GOT3 (cell line): ENCODE results near the gene SHROOM4.

ENCODE experiments used
- DNase-seq: peaks from one replicate; lab custom pipeline; 2025; ENCODE audit warnings: mixed read lengths; lab: John Stamatoyannopoulos, UW

SHROOM4 gene

DNA sequence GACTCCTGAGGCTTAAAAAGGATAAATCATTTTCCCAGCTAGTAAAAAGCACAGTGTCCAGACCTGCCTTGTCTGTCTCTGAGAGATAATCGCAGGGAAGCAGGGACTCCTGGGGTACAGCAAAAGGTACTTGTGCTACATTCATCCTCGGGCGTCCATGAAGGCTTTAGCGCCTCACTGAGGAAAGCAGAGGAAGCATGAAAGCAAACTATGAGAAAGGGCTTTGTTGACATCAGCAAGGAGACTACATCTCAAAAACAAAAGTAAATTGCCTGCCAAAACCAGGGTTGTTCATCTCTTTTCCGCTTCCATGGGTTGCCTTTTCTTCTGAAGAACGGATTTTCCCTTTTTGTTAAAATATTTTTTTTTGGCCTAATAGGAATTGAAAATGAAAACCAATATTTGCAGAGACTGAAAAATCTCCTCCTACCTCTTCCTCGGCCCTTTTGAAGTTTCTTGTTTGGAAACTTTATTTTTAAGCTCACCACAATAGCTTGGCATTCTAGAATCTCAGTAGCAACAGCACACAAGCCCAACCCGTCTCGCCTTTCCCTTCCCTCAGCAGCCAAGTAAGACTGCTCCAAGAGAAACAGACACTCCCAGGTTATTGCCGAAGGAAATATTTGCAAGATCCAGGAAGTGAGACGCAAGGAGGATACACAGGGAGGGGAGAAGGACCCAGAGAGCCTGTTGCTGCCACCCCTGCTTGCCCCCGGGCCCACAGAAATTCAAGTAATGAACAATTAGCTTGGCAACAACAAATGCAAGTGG is 195.0 kb downstream of the SHROOM4 start:
- DNase-seq: no peak

DNA sequence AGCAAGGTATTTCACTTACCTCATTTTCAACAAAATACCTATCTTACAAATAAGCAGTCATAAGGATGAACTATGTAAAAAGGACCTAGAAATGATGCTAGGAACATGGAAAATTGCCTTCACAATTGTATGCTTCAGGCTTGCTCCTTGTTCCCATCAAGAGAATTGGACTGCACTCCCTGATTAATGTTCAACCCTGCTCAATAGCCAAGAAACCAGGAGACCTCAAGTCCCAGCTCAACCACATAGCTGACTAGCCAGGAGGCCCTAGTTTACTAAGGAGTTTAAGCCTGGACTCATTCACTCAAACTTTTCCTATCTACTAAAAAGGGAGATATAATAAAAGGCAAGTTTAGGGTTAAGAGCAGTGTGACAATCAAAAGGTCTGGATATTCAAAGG is 196.8 kb downstream of the SHROOM4 start:
- no peak for DNase-seq

GRCh38 chrX:50615570-50616158 is 198.3 kb downstream of the SHROOM4 start:
- no peak for DNase-seq

DNA sequence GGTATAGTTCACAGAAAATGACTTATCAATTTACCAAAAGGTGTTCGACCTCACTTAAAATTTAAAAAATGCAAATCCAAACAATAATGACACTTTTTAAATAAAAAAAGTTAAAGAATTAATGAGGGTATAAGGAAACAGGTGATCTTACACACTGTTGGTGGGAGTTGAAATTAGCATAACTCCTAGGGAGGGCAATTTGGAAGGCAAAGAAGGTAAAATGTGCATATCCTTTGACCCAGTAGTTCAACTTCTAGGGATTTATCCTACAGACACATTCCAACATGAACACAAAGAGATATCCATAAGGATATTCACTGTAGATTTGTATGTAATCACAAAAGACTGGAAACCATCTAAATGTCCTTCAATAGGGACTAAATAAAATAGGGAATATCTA is 199.5 kb downstream of the SHROOM4 start:
- DNase-seq: no peak

DNA sequence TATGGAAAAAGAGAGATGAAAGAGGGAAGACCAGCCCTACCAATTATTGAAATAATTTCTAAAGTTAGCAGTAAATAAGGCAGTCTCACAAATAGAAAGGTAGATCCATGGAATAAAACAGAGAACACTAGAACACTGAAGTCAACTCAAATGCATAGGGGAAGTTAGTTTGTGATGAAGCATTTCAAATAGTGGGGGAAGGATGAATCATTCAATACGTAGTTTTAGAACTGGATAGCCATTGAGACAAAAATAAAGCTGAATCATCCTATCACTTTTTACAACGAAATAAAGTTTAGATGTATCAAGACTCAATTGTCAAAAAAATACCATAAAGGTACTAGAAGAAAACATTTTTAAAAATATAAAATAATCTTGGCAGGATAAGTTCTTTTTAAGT is 200.1 kb downstream of the SHROOM4 start:
- no peak for DNase-seq

DNA sequence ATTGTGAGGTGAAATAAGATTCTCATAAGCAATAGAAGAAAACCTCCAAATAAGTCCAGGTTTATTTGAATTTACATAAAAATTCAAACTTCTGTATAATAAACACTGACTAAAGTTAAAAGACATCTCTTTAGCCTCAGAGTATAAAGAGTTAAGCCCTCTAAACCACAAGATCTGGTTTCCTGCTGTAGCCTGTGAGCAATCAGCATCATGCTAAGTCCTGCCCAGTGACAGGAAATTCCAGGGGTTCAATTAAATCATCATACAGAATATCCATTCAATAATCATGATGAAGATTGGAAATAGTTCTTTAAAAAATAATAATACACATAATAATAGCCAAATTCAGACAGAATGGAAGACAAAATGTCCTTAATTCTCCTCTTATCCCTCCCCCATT is 204.2 kb downstream of the SHROOM4 start:
- no peak for DNase-seq

DNA sequence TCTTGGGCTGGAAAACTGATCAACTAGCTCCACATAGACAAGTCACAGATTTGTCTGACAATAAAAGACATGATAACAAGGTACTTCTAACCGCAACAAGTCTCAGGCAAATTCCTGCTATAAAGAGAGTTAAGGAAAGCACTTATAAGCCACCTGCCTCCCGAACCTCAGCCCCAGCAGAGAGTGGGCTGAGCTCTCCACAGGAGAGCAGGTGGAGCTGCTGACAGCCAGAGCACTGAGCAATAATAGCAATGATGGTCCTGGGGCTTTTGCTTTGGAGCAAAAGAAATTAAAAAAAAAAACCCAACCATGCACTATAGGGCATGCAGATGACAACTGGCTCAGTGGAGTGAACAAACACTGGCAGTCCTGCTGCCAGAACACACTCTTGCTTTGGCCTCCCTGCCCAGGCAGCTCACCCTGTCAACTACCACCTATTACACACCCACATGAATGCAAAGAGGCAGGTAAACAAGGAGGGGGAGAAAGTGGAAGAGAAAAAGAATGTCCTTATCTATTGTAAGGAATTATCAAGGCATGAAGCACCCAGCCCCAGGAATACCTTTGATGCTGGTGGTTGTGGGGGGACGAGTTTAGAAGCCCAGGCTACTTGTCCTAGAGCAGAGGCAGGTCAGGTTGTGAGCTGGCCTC is 207.6 kb downstream of the SHROOM4 start:
- DNase-seq: no peak

GRCh38 chrX:50596056-50596455 is 217.9 kb downstream of the SHROOM4 start:
- no peak for DNase-seq

GRCh38 chrX:50594788-50595187 is 219.2 kb downstream of the SHROOM4 start:
- DNase-seq: no peak

DNA sequence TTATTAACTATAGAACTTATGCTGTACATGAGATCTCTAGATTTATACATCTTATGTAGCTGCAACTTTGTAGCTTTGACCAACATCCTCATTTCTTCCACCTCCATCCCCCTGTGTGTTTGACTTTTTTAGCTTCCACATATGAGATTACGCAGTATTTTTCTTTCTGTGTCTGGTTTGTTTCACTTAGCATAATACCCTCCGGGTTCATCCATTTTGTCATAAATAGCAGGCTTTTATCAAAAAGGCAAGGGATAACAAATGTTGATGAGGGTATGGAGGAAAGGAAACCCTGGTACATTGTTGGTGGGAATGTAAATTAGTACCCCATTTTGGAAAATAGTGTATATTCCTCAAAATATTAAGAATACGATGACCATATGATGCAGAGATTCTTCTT is 227.0 kb downstream of the SHROOM4 start:
- DNase-seq: no peak

- no peak for DNase-seq
Observed at GRCh38 chrX:50586407-50586806, 227.6 kb downstream of the SHROOM4 start.

DNA sequence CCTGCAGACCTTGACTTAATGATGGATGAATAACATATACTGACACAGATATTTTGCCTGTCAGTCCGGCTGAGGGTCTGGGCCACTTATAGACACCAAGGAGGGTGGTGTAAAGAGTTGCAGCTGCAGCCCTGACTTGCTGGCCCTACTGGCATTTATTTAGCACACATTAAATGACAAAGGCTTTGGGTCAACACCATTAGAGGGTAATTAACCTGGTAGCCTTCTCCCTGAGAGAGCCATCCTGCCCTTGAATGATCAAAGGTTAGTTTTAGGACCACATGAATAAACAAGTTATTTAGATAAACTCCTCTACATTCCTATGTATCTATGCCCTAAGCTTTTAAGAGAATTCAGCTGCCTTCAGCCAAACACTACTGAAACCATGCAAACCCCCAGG is 232.6 kb downstream of the SHROOM4 start:
- no peak for DNase-seq

DNA sequence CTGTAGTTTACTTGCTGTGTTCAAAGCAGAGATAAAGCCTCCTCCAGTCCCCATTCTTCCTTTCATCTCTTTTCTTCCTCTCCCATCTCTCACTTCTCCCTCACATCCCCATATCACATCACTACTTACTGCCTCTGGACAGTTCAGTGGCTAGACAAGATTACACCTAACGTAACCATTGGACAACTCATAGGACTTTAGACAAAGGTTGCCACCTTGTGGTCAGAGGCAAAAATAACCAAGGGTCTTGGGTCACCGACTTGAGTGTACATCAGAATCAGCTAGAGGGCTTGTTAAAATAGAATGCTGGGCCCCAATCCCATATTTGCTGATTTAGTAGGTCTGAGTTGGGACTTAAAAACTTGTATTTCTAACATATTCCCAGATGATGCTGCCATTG is 234.0 kb downstream of the SHROOM4 start:
- DNase-seq: no peak

- DNase-seq: no peak
Observed at GRCh38 chrX:50577326-50577725, 236.7 kb downstream of the SHROOM4 start.

DNA sequence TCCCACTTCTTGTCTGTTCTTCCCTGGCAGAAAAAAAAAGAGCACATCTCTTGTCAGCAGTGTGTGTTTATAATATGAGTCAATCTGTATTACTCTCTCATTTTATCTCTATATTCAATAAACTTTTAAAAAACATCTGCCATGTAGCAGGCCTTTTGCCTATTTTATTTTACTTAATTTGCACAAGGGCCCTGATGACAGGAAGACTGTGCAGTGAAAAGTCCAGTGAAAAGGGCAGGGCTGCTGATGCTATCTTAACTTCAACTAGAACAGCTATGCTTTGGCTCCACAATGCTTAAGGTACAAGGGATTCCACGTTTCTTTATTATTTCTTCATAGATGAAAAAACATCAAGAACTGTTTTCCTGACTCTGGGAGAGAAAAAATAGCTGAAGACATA is 246.4 kb downstream of the SHROOM4 start:
- no peak for DNase-seq

DNA sequence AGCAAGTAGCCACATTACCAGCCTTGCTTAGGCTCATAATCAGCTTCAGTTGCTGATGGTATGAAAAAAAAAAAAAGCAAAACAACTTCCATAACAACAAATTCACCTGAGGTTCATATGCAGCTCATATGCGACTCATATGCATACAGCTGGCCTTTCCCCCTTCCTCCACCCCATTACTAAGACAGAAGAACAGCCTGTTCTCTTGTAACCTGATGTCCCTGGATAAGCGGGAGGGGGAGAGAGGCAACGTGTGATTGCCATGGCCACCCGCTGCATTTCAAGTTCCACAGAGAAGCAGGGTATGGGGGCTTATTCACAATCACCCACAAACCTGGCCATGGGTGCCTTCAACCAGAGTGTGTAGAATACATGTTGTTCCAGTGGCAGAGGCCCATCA is 248.3 kb downstream of the SHROOM4 start:
- DNase-seq: no peak
